SIG-M5 (cell line): ENCODE data around the gene ENPP1.
"Not testable (repeated sequence)": the region's sequence is repeated elsewhere in the genome, so short reads cannot be mapped to it uniquely, and the experiment has no call there.

Source experiments
- DNase-seq: peaks from one replicate; lab custom pipeline; 2025; lab: John Stamatoyannopoulos, UW

Gene ENPP1

GRCh38 chr6:131831392-131831791 lies 23.6 kb downstream of the ENPP1 start:
- no peak for DNase-seq

DNA sequence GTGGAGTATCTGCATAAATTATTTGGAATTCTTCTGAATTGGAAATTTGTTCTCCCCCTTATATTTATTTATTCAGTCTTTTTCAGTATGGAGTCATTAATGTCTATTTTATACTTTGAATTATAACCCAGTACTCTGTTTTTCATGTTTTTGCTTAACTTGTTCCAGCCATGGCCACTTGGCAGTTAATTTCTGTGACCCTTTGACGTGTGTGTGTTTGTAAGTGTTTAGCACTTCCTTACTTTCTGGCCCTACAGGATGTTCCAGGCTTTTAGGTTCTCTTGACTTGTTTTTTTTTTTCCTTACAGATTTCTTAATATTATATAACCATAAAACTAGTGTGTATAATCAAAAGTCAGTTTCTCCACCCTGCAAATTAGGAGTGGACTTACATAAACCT lies 24.1 kb downstream of the ENPP1 start:
- DNase-seq = no peak

GRCh38 chr6:131832363-131832762 lies 24.5 kb downstream of the ENPP1 start:
- DNase-seq = no peak

DNA sequence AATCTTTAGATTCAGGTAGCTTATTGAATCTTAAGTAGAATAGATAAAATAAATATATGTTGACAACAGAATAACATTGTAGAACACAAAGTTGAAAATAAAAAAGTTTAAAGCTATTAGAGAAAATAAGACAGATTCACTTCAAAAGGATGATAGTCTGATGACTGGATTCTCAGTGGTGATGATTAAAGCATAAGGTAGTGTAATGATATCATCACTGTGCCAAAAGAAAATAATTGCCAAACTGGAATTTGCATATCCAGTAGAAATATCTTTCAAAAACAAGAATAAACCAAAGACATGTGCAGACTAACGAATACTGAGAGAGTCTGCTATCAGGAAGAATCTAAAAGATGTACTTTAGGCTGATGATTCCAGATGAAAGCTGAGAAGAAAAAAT lies 30.2 kb downstream of the ENPP1 start:
- no peak for DNase-seq

GRCh38 chr6:131839388-131839787 lies 31.6 kb downstream of the ENPP1 start:
- no peak for DNase-seq

DNA sequence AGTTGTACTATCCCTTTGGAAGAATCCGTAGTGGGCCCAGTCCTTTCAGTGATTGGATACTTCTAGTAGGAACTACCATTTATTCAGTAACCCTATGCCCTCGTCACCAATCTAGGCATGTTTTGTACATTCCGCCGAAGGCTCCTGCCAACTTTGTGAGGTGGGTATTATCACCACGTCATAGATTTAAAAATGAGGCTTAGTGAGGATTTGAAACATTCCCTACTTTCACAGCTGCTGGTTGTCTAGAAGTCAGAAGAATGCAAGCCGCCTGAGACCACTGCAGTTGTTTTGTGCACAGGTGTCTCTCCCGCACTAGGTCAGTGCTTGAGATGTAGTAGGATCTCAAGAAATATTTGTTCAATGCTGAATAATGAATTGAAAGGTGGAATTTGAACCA lies 32.6 kb downstream of the ENPP1 start:
- no peak for DNase-seq

GRCh38 chr6:131840936-131841583 lies 33.2 kb downstream of the ENPP1 start:
- DNase-seq = no peak

GRCh38 chr6:131843768-131844167 lies 35.9 kb downstream of the ENPP1 start:
- no peak for DNase-seq

DNA sequence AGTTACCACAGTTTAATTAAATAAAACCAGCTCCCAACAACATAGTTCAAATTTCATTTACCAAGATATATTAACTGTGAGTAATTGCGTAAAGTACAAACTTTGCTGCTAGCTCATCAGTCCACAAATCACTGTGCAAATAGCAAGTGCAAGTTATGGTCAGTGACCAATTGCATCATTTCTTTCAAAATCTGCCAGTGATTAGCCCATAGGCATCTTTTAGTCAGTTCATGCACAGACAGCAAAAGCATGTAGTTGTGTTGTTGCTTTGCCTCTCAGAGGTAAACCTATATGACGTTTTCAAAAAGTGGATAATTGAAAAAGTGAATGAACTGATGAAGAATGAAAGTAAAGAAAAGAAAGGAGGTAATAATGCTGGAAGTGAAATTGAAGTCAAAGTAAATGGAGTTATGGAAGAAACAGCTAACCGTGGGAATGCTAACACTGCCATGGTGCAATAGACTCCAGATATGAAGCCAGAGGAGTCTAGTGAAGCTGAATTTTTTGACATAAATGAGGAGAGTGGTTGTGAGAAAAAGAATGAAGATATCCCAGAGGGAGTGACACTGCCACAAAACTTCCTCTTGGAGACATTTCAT lies 36.5 kb downstream of the ENPP1 start:
- DNase-seq = no peak

GRCh38 chr6:131846023-131846663 lies 38.3 kb downstream of the ENPP1 start:
- no peak for DNase-seq

DNA sequence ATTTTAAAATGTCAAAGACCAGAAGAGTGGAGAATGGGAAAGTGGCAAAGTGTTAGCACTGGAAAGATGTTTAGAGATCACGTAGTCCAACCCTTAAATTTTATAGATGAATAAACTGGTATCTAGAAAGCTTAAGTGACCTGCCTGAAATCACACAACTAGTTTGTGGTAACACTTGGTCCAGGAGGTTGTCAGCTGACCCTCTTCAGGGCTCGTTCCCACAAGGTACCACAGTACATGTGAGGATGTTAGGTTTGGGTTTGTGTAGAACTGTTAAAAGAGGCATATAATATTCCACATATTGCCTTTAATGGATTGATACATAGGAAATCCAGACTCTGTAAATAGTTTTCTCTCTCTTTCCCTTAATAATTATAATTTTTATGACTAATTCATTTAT lies 39.1 kb downstream of the ENPP1 start:
- no peak for DNase-seq

- DNase-seq = no peak
These were observed 42.0 kb downstream of the ENPP1 start for GRCh38 chr6:131849799-131850198.

- no peak for DNase-seq
These were observed 43.4 kb downstream of the ENPP1 start for GRCh38 chr6:131851049-131851769.

DNA sequence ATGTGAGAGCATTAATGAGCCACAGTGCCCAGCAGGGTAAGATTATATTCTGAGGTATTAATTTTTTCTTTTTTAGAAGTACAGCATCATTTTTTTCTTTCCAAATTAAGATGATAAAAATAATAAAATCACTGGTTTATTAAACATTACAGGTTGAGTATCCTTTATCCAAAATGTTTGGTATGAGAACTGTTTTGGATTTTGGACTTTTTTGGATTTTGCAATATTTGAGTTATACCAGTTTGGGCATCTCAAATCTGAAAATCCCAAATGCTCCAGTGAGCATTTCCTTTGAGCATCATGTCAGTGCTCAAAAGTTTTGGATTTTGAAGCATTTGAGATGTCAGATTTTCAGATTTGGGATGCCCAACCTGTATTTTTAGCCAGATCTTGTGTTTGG lies 44.4 kb downstream of the ENPP1 start:
- DNase-seq = no peak

- no peak for DNase-seq
These were observed 47.0 kb downstream of the ENPP1 start for GRCh38 chr6:131854803-131855202.

GRCh38 chr6:131858765-131859415 lies 51.1 kb downstream of the ENPP1 start:
- DNase-seq = no peak

GRCh38 chr6:131859658-131860057 lies 51.8 kb downstream of the ENPP1 start:
- not testable (repeated sequence) for DNase-seq

- no peak for DNase-seq
These were observed 53.6 kb downstream of the ENPP1 start for GRCh38 chr6:131861381-131861780.

DNA sequence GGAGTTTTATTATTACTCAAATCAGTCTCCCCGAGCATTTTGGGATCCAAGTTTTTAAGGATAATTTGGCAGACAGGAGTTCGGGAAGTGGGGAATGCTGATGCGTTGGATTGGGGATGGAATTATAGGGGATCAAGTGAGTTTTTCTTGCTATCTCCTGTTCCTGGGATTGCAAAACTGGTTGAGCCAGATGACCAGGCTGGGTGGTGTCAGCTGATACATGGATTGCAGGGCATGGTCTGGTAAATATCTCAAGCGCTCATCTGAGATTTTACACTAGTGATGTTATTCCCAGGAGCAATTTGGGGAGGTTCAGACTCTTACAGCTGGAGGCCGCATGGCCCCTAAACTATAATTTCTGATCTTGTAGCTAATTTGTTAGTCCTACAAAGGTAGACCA lies 54.7 kb downstream of the ENPP1 start:
- DNase-seq = no peak

DNA sequence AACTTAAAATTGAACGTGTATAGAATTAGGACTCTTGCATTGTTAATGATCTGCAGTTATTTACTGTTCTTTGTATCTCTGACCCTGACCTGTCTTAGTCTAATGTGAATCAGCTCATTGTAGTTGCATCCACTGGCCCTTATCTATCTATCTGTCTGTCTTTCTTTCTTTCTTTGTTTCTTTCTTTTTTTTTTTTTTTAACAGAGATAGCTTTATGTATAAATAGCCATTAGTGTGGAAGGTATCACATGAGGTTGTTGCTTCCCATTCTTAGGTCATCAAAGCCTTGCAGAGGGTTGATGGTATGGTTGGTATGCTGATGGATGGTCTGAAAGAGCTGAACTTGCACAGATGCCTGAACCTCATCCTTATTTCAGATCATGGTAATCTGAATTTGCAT lies 59.9 kb downstream of the ENPP1 start:
- no peak for DNase-seq

DNA sequence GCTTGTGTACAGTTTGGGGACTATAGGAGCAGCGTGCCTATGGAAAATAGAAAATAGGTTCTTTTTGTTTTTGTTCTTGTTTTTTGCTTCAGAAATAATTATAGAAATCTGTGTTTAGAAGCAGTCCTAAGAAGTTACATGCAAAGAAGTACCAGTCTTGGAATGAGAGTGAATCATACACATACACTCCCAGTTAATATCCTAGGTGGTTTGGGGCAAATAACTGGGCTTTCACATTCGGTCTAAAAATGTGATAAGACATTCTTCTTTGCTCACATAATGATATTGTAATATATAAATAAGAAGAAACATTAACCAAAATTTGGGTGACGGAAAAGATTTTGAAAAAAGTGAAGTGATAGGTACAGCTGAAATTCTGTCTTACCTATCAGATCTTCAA lies 61.0 kb downstream of the ENPP1 start:
- DNase-seq = no peak

DNA sequence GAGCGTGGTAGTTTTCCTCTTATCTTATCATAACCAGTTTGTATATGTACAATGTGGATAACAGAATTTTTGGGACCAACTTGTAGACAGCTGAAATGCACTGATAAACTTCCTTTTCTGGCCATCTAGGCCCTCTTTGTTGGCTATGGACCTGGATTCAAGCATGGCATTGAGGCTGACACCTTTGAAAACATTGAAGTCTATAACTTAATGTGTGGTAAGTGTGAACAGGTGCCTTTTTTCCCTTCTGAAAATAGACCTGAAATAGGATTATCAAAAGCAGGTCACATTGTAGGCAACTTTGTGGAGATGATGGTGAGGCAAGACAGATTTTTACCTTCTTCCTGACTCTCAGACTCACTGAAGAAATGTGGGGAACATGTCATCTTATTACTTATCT lies 67.8 kb downstream of the ENPP1 start:
- DNase-seq = no peak

GRCh38 chr6:131876545-131876944 lies 68.7 kb downstream of the ENPP1 start:
- DNase-seq = no peak
